HCT116 (cell line): ENCODE results near the gene MAP3K3. TPM values are rescaled to one million over a fixed set of nuclear protein-coding genes. Genes with fewer than 3 reads are reported as not detected.

Experiments
- ATAC-seq: fragments of 200-7000 bp; cut with Tn5 transposase; 2 replicates; pipeline ENCODE4 v1.9.1; 2020; ENCODE audit warnings: mild to moderate bottlenecking, moderate library complexity
- BruUV-seq: library from RNA; stranded (reverse); fragments of 400-500 nt; replicated peaks from 2 replicates; lab custom pipeline; 2021; lab: Mats Ljungman, UMichigan
- CTCF ChIA-PET: fragments of 300-600 bp; sonication (Branson Sonifier 250); formaldehyde crosslinking; loops from one replicate; lab custom pipeline; 2021; ENCODE audit warnings: antibody characterized with exemption; lab: Charles Lee
- POLR2A ChIA-PET: fragments of 300-600, 350-600 bp; sonication (Branson Sonifier 250); formaldehyde crosslinking; loops from one replicate; lab custom pipeline; 2021; ENCODE audit warnings: antibody characterized with exemption; lab: Charles Lee
- RAD21 ChIA-PET, 2 experiments: fragments of 300-600 bp; sonication (Branson Sonifier 250); formaldehyde crosslinking; loops; one replicate each; lab custom pipeline; 2023; ENCODE audit warnings: low total read pairs in 2 of 2; ENCODE audit not compliant: uncharacterized antibody in 2 of 2, unreplicated experiment in 2 of 2, low non-redundant PET in 1 of 2; lab: Charles Lee
- DNase-seq: peaks from one replicate; pipeline ENCODE4 v3.0.0-alpha.2; 2010; ENCODE audit warnings: low read depth, low spot score
- H2AFZ ChIP-seq: fragments of 200-600 bp; shearing (Covaris generic), sonication (generic); 2 replicates; pipeline ENCODE4 v1.6.1; 2017; ENCODE audit warnings: low read depth, mixed run types, mixed read lengths, antibody characterized with exemption, low read length; ENCODE audit not compliant: poor library complexity, severe bottlenecking
- H3K27ac ChIP-seq: 2 replicates; pipeline ENCODE4 v1.5.1; 2012; ENCODE audit warnings: low read depth, low read length
- H3K27me3 ChIP-seq: fragments of 200-600 bp; sonication (generic); 2 replicates; pipeline ENCODE4 v1.6.1; 2016; ENCODE audit warnings: mixed run types, low read length, mixed read lengths; ENCODE audit not compliant: insufficient read depth
- H3K36me3 ChIP-seq, 2 experiments: fragments of 200-500 bp in 1 of 2; fragments of 200-600 bp in 1 of 2; sonication (Bioruptor generic) in 1 of 2; sonication (generic) in 1 of 2; 2 replicates each; pipeline versions ENCODE4 v1.5.1 to v1.6.1; 2014 to 2016; ENCODE audit warnings: low read length in 2 of 2, inconsistent platforms in 1 of 2, mixed read lengths in 1 of 2, mixed run types in 1 of 2; ENCODE audit not compliant: insufficient read depth in 2 of 2, control insufficient read depth in 1 of 2
- H3K4me1 ChIP-seq, 2 experiments: fragments of 200-600 bp in 1 of 2; sonication (generic) in 1 of 2; 2 replicates each; pipeline versions ENCODE4 v1.5.1 to v1.6.1; 2012 to 2017; ENCODE audit warnings: low read length in 2 of 2, inconsistent platforms in 1 of 2, mild to moderate bottlenecking in 1 of 2, mixed read lengths in 1 of 2, mixed run types in 1 of 2, moderate library complexity in 1 of 2; ENCODE audit not compliant: insufficient read depth in 2 of 2, control insufficient read depth in 1 of 2
- H3K4me2 ChIP-seq: fragments of 200-600 bp; sonication (generic); 2 replicates; pipeline ENCODE4 v1.6.1; 2017; ENCODE audit warnings: mixed run types, low read length, mixed read lengths
- H3K4me3 ChIP-seq, 2 experiments: fragments of 200-600 bp in 1 of 2; sonication (generic) in 1 of 2; replicated peaks in 1 of 2; 2 replicates each; pipeline ENCODE4 v1.5.1; 2011 to 2016; ENCODE audit warnings: low read length in 2 of 2, control low read depth in 1 of 2, low read depth in 1 of 2, mild to moderate bottlenecking in 1 of 2, mixed read lengths in 1 of 2, mixed run types in 1 of 2
- H3K79me2 ChIP-seq: fragments of 200-600 bp; sonication (generic); 2 replicates; pipeline ENCODE4 v1.6.1; 2017; ENCODE audit warnings: mild to moderate bottlenecking, mixed run types, low read length, moderate library complexity, mixed read lengths; ENCODE audit not compliant: insufficient read depth
- H3K9ac ChIP-seq: fragments of 200-600 bp; sonication (generic); 2 replicates; pipeline ENCODE4 v1.6.1; 2016; ENCODE audit warnings: low read length, mixed read lengths
- H3K9me2 ChIP-seq: fragments of 200-600 bp; sonication (generic), shearing (Covaris generic); 2 replicates; pipeline ENCODE4 v1.6.1; 2017; ENCODE audit warnings: mixed run types, mild to moderate bottlenecking, moderate library complexity; ENCODE audit not compliant: insufficient read depth
- H3K9me3 ChIP-seq, 2 experiments: fragments of 200-500 bp in 1 of 2; fragments of 200-600 bp in 1 of 2; sonication (Bioruptor generic) in 1 of 2; sonication (generic) in 1 of 2; 2 replicates each; pipeline ENCODE4 v1.6.1; 2014 to 2017; ENCODE audit warnings: low read length in 2 of 2, mixed read lengths in 2 of 2, inconsistent platforms in 1 of 2, low read depth in 1 of 2, mild to moderate bottlenecking in 1 of 2, mixed run types in 1 of 2, moderate library complexity in 1 of 2; ENCODE audit not compliant: control insufficient read depth in 1 of 2, insufficient read depth in 1 of 2
- H4K20me1 ChIP-seq: fragments of 200-600 bp; sonication (generic), shearing (Covaris generic); 2 replicates; pipeline ENCODE4 v1.6.1; 2017; ENCODE audit warnings: mixed run types, mild to moderate bottlenecking, moderate library complexity; ENCODE audit not compliant: insufficient read depth
- CBX3 ChIP-seq: IDR thresholded peaks from 2 replicates; pipeline ENCODE4 v1.6.1; 2012; ENCODE audit warnings: low read depth
- EZH2phosphoT487 ChIP-seq: fragments of 200-600 bp; IDR thresholded peaks from 2 replicates; pipeline ENCODE4 v1.6.1; 2018; ENCODE audit warnings: antibody characterized with exemption, borderline replicate concordance
- FOSL1 ChIP-seq: IDR thresholded peaks from 2 replicates; pipeline ENCODE4 v1.6.1; 2012; ENCODE audit warnings: low read depth
- JUND ChIP-seq: IDR thresholded peaks from 2 replicates; pipeline ENCODE4 v1.6.1; 2012
- POLR2A ChIP-seq: IDR thresholded peaks from 2 replicates; pipeline ENCODE4 v1.7.0; 2011; ENCODE audit warnings: borderline replicate concordance; ENCODE audit not compliant: insufficient read depth, insufficient read length; ENCODE audit errors: extremely low read depth
- SIN3A ChIP-seq: IDR thresholded peaks from 2 replicates; pipeline ENCODE4 v1.6.1; 2012; ENCODE audit warnings: low read depth
- SRF ChIP-seq: IDR thresholded peaks from 2 replicates; pipeline ENCODE4 v1.6.1; 2012; ENCODE audit warnings: low read depth
- ZNF274 ChIP-seq: fragments of 200-500 bp; sonication (Bioruptor generic); IDR thresholded peaks from 2 replicates; pipeline ENCODE4 v1.6.1; 2014; ENCODE audit warnings: mild to moderate bottlenecking, low read depth, low read length, inconsistent platforms
- intact Hi-C: fragments of 100-400 bp; cut with micrococcal nuclease; formaldehyde crosslinking; loops from 2 replicates; pipeline ENCODE4 v1.10.0; 2022
- total RNA-seq: library from RNA; stranded (reverse); gene quantifications from one replicate; pipeline ENCODE4 v1.2.1, GENCODE V29; 2021; ENCODE audit not compliant: unreplicated experiment

Gene MAP3K3
- total RNA-seq, 1 experiment from 2014 or later = 18.5 TPM

- H3K27me3 ChIP-seq = no peaks in the 10 kb centered on the region
- H3K4me1 ChIP-seq = no peaks in the 10 kb centered on the region
- DNase-seq (no peak), ATAC-seq (no peak)
- H3K9me2 ChIP-seq = no peaks in the 10 kb centered on the region
- H3K9ac ChIP-seq = no peak overlapping the region
- H3K36me3 ChIP-seq = peaks cover 15 to 25% of the 10 kb centered on the region in 2 experiments
- intact Hi-C loops = no loop called here
- H3K4me2 ChIP-seq = no peak overlapping the region
- TF ChIP-seq JUND (no peak), ZNF274 (no peak), SIN3A (no peak)
- RAD21 ChIA-PET = interaction anchor here (0.6 to 2.0 kb wide), 6 partner anchors 132 to 186 kb away, joined by 3 to 17 read pairs (median 6); no protein-coding TSS in a partner anchor
- H4K20me1 ChIP-seq = no peaks in the 10 kb centered on the region
- no TSS peak for BruUV-seq
- no peak overlapping the region for H2AFZ ChIP-seq
- H3K4me3 ChIP-seq = no peak overlapping the region
- POLR2A ChIA-PET = interaction anchor here (0.6 to 1.9 kb wide), 2 partner anchors 9 to 10 kb away, joined by 3 to 17 read pairs; partner anchors contain the start of gene MAP3K3
- H3K9me3 ChIP-seq = no peaks in the 10 kb centered on the region
- CTCF ChIA-PET = interaction anchor here (0.7 to 4.3 kb wide), 28 partner anchors 8 to 529 kb away, joined by 3 to 76 read pairs (median 5); partner anchors contain the start of genes DCAF7, MAP3K3 and TACO1
- no peak overlapping the region for H3K27ac ChIP-seq
- no peaks in the 10 kb centered on the region for H3K79me2 ChIP-seq
These were observed 10.9 kb upstream of the MAP3K3 start for GRCh38 chr17:63611354-63611753.

GRCh38 chr17:63613663-63614062 lies 8.6 kb upstream of the MAP3K3 start:
- H3K36me3 ChIP-seq = peaks cover 0 to 4% of the 10 kb centered on the region in 2 experiments; a peak in 1 of 4 replicates
- no TSS peak for BruUV-seq
- TF ChIP-seq CBX3 (no peak), FOSL1 (no peak), SRF (no peak), POLR2A (no peak), JUND (no peak), EZH2phosphoT487 (no peak)
- TF ChIP-seq, all 23 proteins: peak for 0

More at GRCh38 chr17:63613663-63614062, 8.6 kb upstream of the MAP3K3 start:
- intact Hi-C loops = no loop called here
- Histone ChIP-seq H3K4me2 (no peak overlapping the region), H3K9ac (no peak overlapping the region), H3K4me3 (no peak overlapping the region), H3K79me2 (no peaks in the 10 kb centered on the region), H2AFZ (no peak overlapping the region), H4K20me1 (no peaks in the 10 kb centered on the region), H3K4me1 (no peaks in the 10 kb centered on the region), H3K9me3 (no peaks in the 10 kb centered on the region), H3K9me2 (no peaks in the 10 kb centered on the region), H3K27ac (no peak overlapping the region), H3K27me3 (no peaks in the 10 kb centered on the region)
- DNase-seq (no peak), ATAC-seq (no peak)
- CTCF ChIA-PET = interaction anchor here (3.2 to 4.3 kb wide), 3 partner anchors 8 to 187 kb away, joined by 33 to 76 read pairs (median 71); partner anchors contain the start of gene MAP3K3
- RAD21 ChIA-PET = no interaction called here
- POLR2A ChIA-PET = no interaction called here
